Gastroesophageal sphincter (tissue), 3 donors: ENCODE data around the gene NDUFC1.

Experiments used
- CTCF ChIP-seq, 4 experiments: fragments of 200-600 bp in 2 of 4; fragments of 450-650 bp in 2 of 4; sonication (generic) in 1 of 4; IDR thresholded peaks; one replicate each; pipeline ENCODE4 v1.5.1; 2017 to 2019; ENCODE audit warnings: antibody characterized with exemption in 4 of 4, mild to moderate bottlenecking in 2 of 4, moderate library complexity in 2 of 4
- POLR2AphosphoS5 ChIP-seq: sonication (generic); formaldehyde crosslinking; IDR thresholded peaks from one replicate; pipeline ENCODE4 v1.6.1; 2017; ENCODE audit warnings: antibody characterized with exemption

- TF ChIP-seq CTCF (IDR thresholded peaks at IDR 0.05) (no peak), POLR2AphosphoS5 (no peak)
These were observed 60.5 kb downstream of the NDUFC1 start for GRCh38 chr4:139241784-139242151.
